Caco-2 (cell line): ENCODE measurements around the gene KLHL17. TPM values are rescaled to one million over a fixed set of nuclear protein-coding genes. Genes with fewer than 3 reads are reported as not detected.
"Not testable (repeated sequence)": the region's sequence is repeated elsewhere in the genome, so short reads cannot be mapped to it uniquely, and the experiment has no call there.

Source experiments
- BruUV-seq: library from RNA; stranded (reverse); fragments of 400-500 nt; replicated peaks from 2 replicates; lab custom pipeline; 2021; lab: Mats Ljungman, UMichigan
- CTCF ChIA-PET: fragments of 300-600 bp; sonication (Branson Sonifier 250); formaldehyde crosslinking; loops from one replicate; lab custom pipeline; 2022; ENCODE audit warnings: antibody characterized with exemption; lab: Charles Lee
- POLR2A ChIA-PET: fragments of 300-600 bp; sonication (Branson Sonifier 250); formaldehyde crosslinking; loops from one replicate; lab custom pipeline; 2022; ENCODE audit warnings: antibody characterized with exemption; lab: Charles Lee
- DNase-seq, 2 experiments: peaks; one replicate each; pipeline versions ENCODE4 v3.0.0 to v3.0.0-alpha.2; 2020 to 2022
- H3K27me3 ChIP-seq: replicated peaks from 2 replicates; pipeline ENCODE4 v1.6.0; 2011; ENCODE audit warnings: low read length; ENCODE audit not compliant: control insufficient read depth, insufficient read depth
- H3K36me3 ChIP-seq: 2 replicates; pipeline ENCODE4 v1.5.1; 2011; ENCODE audit warnings: low read length; ENCODE audit not compliant: control insufficient read depth, insufficient read depth
- H3K4me1 ChIP-seq: fragments of 250-450 bp; sonication (Bioruptor Pico); 2 replicates; pipeline ENCODE4 v1.5.1; 2020; ENCODE audit warnings: mild to moderate bottlenecking
- H3K4me3 ChIP-seq: 2 replicates; pipeline ENCODE4 v1.5.1; 2011; ENCODE audit warnings: low read depth, mild to moderate bottlenecking, control low read depth, low read length
- H3K9me3 ChIP-seq: fragments of 250-450 bp; sonication (Bioruptor Pico); 2 replicates; pipeline ENCODE4 v1.5.1; 2020; ENCODE audit warnings: mild to moderate bottlenecking, moderate library complexity
- H3K27ac Mint-ChIP-seq: one replicate; pipeline ENCODE4 v1.8.0; 2022; ENCODE audit warnings: mixed read lengths; ENCODE audit not compliant: unreplicated experiment
- H3K27me3 Mint-ChIP-seq: one replicate; pipeline ENCODE4 v1.8.0; 2022; ENCODE audit warnings: mixed read lengths; ENCODE audit not compliant: insufficient read depth, unreplicated experiment
- H3K36me3 Mint-ChIP-seq: one replicate; pipeline ENCODE4 v1.8.0; 2022; ENCODE audit warnings: mild to moderate bottlenecking, mixed read lengths; ENCODE audit not compliant: insufficient read depth, unreplicated experiment
- H3K4me1 Mint-ChIP-seq: one replicate; pipeline ENCODE4 v1.8.0; 2022; ENCODE audit warnings: low read depth, mixed read lengths; ENCODE audit not compliant: unreplicated experiment
- H3K4me3 Mint-ChIP-seq: one replicate; pipeline ENCODE4 v1.8.0; 2022; ENCODE audit warnings: mild to moderate bottlenecking, moderate library complexity, mixed read lengths; ENCODE audit not compliant: unreplicated experiment
- H3K9me3 Mint-ChIP-seq: one replicate; pipeline ENCODE4 v1.8.0; 2022; ENCODE audit warnings: mixed read lengths; ENCODE audit not compliant: unreplicated experiment
- intact Hi-C: fragments of 100-400 bp; cut with micrococcal nuclease; formaldehyde crosslinking; loops from one replicate; pipeline ENCODE4 v1.10.0; 2022; ENCODE audit not compliant: unreplicated experiment
- total RNA-seq: library from RNA; stranded (reverse); gene quantifications from 2 replicates; pipeline ENCODE4 v1.2.3, GENCODE V29; 2022
- TF ChIP-seq, protein P1 (sequence below), 2 experiments: fragments of 200-600 bp in 1 of 2; IDR thresholded peaks; 1 replicate in 1 of 2; 2 replicates in 1 of 2; pipeline versions ENCODE4 v1.5.1 to v1.8.0; 2011 to 2022; ENCODE audit warnings: antibody characterized with exemption in 1 of 2, control low read depth in 1 of 2, inconsistent platforms in 1 of 2, low read depth in 1 of 2, low read length in 1 of 2, mild to moderate bottlenecking in 1 of 2, moderate library complexity in 1 of 2; ENCODE audit not compliant: insufficient read depth in 1 of 2, severe bottlenecking in 1 of 2, unreplicated experiment in 1 of 2

Gene KLHL17
- total RNA-seq, 1 experiment from 2014 or later: 33.1 TPM

DNA sequence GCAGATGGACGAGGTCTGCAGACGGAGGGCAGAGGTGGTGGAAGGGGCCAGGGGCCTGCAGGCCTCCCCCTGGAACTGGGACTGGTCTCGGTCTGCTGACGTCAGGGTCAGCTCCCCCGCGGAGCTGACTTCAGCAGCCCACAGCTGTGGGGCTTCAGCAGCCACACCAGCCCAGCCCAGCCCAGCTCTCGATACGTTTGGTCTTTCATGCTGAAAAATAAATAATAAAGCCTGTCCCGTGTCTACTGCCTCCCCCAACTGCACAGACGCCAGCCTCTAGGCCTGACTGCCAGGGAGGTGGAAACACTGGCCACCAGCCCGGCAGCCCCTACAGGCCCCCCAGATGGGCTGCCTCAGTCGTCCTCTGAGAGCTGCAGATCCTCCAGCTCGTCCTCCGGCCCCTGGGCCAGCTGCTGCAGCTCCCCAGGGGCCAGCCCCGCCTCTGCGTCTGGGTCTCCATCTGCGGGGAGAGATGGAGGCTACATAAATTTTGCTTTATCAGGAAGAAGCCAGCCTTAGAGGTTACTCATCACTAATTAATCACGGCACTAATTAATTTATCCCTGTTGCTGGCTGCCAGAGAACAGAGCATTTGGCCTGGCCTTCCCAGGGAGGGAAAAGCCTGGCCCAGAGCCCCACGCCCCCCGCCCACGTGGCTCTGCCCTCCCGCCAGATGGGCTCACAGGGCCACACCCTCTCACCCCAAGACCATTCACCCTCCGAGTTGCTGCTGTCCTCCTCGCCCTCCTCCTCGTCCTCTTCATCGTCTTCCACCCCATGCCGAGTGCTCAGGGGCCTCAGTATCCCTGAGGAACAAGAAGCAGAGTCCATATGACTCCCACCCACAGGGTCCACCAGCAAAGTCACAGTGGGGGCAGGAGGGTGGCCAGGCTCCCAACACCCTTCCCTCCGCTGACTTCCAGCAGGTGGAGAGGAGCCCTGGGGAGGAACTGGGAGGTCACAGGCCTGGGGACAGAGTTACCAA is 15.8 kb upstream of the KLHL17 start:
- POLR2A ChIA-PET: no interaction called here
- Mint-ChIP-seq H3K9me3 (no peaks in the 10 kb centered on the region), H3K4me3 (no peak overlapping the region), H3K27ac (no peak overlapping the region), H3K27me3 (peaks cover 3% of the 10 kb centered on the region), H3K4me1 (no peaks in the 10 kb centered on the region), H3K36me3 (peaks cover 37% of the 10 kb centered on the region)
- BruUV-seq: TSS peak; percentile 74
- CTCF ChIA-PET: no interaction called here
- Histone ChIP-seq H3K36me3 (no peaks in the 10 kb centered on the region; the same call in none of the 2 replicates), H3K4me1 (peaks cover 20% of the 10 kb centered on the region), H3K4me3 (no peak overlapping the region), H3K27me3 (peaks cover 4% of the 10 kb centered on the region; the same call in 1 of the 2 replicates), H3K9me3 (no peaks in the 10 kb centered on the region)
- TF ChIP-seq, protein P1, sequence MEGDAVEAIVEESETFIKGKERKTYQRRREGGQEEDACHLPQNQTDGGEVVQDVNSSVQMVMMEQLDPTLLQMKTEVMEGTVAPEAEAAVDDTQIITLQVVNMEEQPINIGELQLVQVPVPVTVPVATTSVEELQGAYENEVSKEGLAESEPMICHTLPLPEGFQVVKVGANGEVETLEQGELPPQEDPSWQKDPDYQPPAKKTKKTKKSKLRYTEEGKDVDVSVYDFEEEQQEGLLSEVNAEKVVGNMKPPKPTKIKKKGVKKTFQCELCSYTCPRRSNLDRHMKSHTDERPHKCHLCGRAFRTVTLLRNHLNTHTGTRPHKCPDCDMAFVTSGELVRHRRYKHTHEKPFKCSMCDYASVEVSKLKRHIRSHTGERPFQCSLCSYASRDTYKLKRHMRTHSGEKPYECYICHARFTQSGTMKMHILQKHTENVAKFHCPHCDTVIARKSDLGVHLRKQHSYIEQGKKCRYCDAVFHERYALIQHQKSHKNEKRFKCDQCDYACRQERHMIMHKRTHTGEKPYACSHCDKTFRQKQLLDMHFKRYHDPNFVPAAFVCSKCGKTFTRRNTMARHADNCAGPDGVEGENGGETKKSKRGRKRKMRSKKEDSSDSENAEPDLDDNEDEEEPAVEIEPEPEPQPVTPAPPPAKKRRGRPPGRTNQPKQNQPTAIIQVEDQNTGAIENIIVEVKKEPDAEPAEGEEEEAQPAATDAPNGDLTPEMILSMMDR (IDR thresholded peaks at IDR 0.05; ENCODE audit: insufficient read depth in 1 of 2, low read depth in 1 of 2, low read length in 1 of 2, severe bottlenecking in 1 of 2, unreplicated experiment in 1 of 2): no peak
- intact Hi-C loops: no loop called here
- DNase-seq: no peak

DNA sequence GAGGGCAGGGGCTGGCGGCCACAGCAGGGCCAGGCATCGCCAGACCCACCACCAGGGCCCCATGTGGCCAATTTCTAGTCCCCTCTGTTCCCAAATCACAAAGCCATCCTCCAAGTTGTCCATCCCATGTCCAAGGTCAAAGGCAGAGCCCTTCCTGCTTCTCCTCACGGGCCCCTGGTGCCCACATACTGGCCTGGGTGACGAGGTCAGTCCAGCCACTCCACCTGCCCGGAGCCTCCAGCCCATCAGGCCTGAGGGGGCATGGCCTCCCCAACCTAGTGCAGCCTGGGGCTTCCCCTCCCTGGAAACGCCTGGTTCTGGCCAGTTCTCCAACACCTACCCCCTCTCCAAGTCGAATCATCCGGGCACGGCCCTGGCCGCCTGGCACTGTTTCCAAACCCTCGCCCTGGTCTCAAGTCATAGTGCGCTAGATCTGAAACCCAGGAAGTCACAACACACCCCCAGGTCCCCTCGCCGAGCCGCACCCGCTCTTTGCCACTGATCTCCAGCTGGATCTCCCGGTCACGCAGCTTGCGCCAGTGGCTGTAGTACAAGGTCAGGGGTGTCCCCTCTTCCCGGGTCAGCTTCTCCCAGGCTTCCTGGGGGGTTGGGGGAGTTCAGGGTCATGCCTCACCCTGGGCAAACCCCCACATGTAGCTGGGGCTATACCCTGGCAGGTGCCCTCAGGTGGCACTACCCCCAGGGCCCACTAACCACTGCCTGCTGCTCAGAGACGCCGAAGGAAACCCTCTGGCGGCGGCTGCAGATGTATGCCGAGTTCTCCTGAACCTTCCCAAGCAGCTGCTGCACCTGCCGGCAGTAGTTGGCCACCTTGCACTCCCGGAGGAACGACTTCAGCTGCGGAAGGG is 14.5 kb upstream of the KLHL17 start:
- peak overlapping the region; percentile 85 for H3K27ac Mint-ChIP-seq

DNA sequence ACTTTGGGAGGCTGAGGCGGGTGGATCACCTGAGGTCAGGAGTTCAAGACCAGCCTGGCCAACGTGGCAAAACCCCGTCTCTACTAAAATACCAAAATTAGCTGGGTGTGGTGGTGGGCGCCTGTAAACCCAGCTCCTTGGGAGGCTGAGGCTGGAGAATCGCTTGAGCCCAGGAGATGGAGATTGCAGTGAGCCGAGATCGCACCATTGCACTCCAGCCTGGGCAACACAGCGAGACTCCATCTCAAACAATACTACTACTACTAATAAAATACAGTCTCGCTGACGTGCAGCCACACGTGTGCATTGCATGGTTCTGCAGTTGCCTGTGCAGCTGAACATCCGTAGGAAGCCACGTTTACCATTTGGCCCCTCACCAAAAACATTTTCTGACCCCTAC is 13.6 kb upstream of the KLHL17 start:
- H3K27me3 ChIP-seq, POLR2A ChIA-PET, BruUV-seq, H3K4me3 Mint-ChIP-seq, H3K4me1 Mint-ChIP-seq, H3K4me1 ChIP-seq, intact Hi-C loops, H3K9me3 ChIP-seq, H3K27me3 Mint-ChIP-seq, DNase-seq, H3K36me3 ChIP-seq, H3K4me3 ChIP-seq, CTCF ChIA-PET, H3K9me3 Mint-ChIP-seq, H3K27ac Mint-ChIP-seq: not testable (repeated sequence)
- H3K36me3 Mint-ChIP-seq: peaks cover 46% of the 10 kb centered on the region

More for the DNA sequence above, 14.5 kb upstream of the KLHL17 start:
- TF ChIP-seq, protein P1 (IDR thresholded peaks at IDR 0.05; ENCODE audit: insufficient read depth in 1 of 2, low read depth in 1 of 2, low read length in 1 of 2, severe bottlenecking in 1 of 2, unreplicated experiment in 1 of 2): no peak
- H3K36me3 ChIP-seq: no peaks in the 10 kb centered on the region; the same call in none of the 2 replicates
- no peaks in the 10 kb centered on the region for H3K9me3 Mint-ChIP-seq
- H3K9me3 ChIP-seq: no peaks in the 10 kb centered on the region
- H3K36me3 Mint-ChIP-seq: peaks cover 43% of the 10 kb centered on the region
- no peak for DNase-seq
- ChIA-PET CTCF (no interaction called here), POLR2A (no interaction called here)
- H3K4me3 ChIP-seq: no peak overlapping the region
- no peaks in the 10 kb centered on the region for H3K4me1 Mint-ChIP-seq
- peaks cover 14% of the 10 kb centered on the region for H3K4me1 ChIP-seq
- H3K4me3 Mint-ChIP-seq: no peak overlapping the region
- no peaks in the 10 kb centered on the region for H3K27me3 ChIP-seq
- intact Hi-C loops: no loop called here
- H3K27me3 Mint-ChIP-seq: peaks cover 3% of the 10 kb centered on the region
- no TSS peak for BruUV-seq
